ENCODE measurements around the gene FOXL3.

FOXL3 gene

DNA sequence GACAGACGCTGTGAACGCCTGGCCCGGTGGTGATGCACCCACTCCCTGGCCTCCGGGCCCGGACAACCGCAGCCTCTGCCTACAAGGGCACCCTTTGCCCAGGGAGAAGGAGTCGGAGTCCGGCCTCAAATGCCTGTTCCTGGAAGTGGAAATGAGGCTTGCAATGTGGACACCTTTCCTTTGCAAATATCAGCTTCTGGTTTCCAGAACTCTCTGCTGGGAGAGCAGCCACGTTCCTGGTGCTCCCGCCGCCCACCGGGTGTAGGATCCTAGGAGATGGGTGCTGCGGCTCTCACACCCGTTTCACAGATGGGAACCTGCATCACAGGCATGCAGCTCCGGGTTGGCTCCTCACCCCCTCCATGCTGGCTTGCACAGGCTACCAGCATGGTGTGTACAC, 2.9 kb downstream of the FOXL3 start:
- Histone ChIP-seq H3K4me2 (ENCODE audit: insufficient read depth, low read length) (no peak overlapping the region), H3K27ac (ENCODE audit: low read length) (no peak overlapping the region), H3K36me3 (ENCODE audit: insufficient read depth, low read length) (no peaks in the 10 kb centered on the region), H2AFZ (ENCODE audit: low read depth, low read length) (no peak overlapping the region), H3K9ac (ENCODE audit: low read depth, low read length) (no peak overlapping the region), H3K4me3 (ENCODE audit: low read depth in 1 of 2, low read length in 2 of 2) (no peak overlapping the region), H3K79me2 (ENCODE audit: insufficient read depth, low read length) (no peaks in the 10 kb centered on the region), H3K4me1 (ENCODE audit: insufficient read depth, low read length) (no peaks in the 10 kb centered on the region), H4K20me1 (ENCODE audit: insufficient read depth, low read length) (no peaks in the 10 kb centered on the region; the same call in 1 of the 2 replicates), H3K9me3 (ENCODE audit: insufficient read depth, low read length, severe bottlenecking) (no peaks in the 10 kb centered on the region), H3K27me3 (ENCODE audit: insufficient read depth, low read length, poor library complexity) (no peaks in the 10 kb centered on the region)
- TF ChIP-seq EZH2 (IDR thresholded peaks at IDR 0.05; ENCODE audit: borderline replicate concordance, low read depth, low read length, severe bottlenecking): no peak
- TF ChIP-seq, protein P1, sequence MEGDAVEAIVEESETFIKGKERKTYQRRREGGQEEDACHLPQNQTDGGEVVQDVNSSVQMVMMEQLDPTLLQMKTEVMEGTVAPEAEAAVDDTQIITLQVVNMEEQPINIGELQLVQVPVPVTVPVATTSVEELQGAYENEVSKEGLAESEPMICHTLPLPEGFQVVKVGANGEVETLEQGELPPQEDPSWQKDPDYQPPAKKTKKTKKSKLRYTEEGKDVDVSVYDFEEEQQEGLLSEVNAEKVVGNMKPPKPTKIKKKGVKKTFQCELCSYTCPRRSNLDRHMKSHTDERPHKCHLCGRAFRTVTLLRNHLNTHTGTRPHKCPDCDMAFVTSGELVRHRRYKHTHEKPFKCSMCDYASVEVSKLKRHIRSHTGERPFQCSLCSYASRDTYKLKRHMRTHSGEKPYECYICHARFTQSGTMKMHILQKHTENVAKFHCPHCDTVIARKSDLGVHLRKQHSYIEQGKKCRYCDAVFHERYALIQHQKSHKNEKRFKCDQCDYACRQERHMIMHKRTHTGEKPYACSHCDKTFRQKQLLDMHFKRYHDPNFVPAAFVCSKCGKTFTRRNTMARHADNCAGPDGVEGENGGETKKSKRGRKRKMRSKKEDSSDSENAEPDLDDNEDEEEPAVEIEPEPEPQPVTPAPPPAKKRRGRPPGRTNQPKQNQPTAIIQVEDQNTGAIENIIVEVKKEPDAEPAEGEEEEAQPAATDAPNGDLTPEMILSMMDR (IDR thresholded peaks at IDR 0.05; ENCODE audit: borderline replicate concordance, extremely low read depth, low read length, poor library complexity, severe bottlenecking): no peak
- ATAC-seq (ENCODE audit: insufficient read depth, low read depth) (no peak), DNase-seq (no peak)

DNA sequence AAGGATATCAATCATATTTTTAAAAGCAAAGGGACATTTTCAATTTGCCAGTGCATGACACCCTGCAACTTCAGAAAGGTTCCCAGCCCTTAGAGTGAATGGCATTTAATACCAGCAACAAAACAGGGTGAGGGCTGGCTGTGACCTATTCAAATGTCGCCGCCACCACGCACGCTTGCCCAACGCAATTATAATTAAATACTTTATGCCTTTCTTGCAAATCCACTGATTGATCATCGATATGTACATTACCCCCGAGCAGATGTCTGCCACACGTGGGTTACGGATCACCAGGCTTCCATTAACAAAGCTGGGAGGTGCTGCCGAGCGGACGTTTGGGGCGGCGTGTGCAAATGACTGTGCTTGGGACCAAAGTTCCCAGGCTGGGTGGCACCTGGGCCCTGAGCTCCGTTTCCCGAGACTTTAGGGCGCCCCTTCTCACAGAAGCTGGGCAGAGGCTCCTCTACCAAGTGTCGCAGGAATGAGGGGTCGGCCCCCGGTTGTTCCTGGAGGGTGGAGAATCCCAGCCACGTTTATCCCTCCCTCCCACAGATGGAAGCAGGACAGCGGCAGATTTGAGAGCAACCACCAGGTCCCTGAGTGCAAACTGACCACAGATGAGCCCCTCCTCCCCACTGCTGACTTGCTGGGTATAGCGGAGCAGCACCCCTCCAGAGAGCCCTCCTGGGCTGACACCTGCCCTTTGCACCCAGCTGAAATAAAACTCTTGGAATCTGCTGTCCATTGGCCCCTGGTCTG, 3.9 kb downstream of the FOXL3 start:
- Histone ChIP-seq H3K27me3 (ENCODE audit: insufficient read depth, low read length, poor library complexity) (no peaks in the 10 kb centered on the region), H3K79me2 (ENCODE audit: insufficient read depth, low read length) (no peaks in the 10 kb centered on the region), H3K36me3 (ENCODE audit: insufficient read depth, low read length) (no peaks in the 10 kb centered on the region), H2AFZ (ENCODE audit: low read depth, low read length) (no peak overlapping the region), H3K9ac (ENCODE audit: low read depth, low read length) (no peak overlapping the region), H3K9me3 (ENCODE audit: insufficient read depth, low read length, severe bottlenecking) (no peaks in the 10 kb centered on the region), H3K4me3 (ENCODE audit: low read depth in 1 of 2, low read length in 2 of 2) (no peak overlapping the region), H3K4me1 (ENCODE audit: insufficient read depth, low read length) (no peaks in the 10 kb centered on the region), H3K27ac (ENCODE audit: low read length) (no peak overlapping the region), H4K20me1 (ENCODE audit: insufficient read depth, low read length) (no peaks in the 10 kb centered on the region; the same call in 1 of the 2 replicates), H3K4me2 (ENCODE audit: insufficient read depth, low read length) (no peak overlapping the region)
- DNase-seq (no peak), ATAC-seq (ENCODE audit: insufficient read depth, low read depth) (no peak)
- no peak for TF ChIP-seq EZH2 (IDR thresholded peaks at IDR 0.05; ENCODE audit: borderline replicate concordance, low read depth, low read length, severe bottlenecking)
- TF ChIP-seq, protein P1 (IDR thresholded peaks at IDR 0.05; ENCODE audit: borderline replicate concordance, extremely low read depth, low read length, poor library complexity, severe bottlenecking): no peak

DNA sequence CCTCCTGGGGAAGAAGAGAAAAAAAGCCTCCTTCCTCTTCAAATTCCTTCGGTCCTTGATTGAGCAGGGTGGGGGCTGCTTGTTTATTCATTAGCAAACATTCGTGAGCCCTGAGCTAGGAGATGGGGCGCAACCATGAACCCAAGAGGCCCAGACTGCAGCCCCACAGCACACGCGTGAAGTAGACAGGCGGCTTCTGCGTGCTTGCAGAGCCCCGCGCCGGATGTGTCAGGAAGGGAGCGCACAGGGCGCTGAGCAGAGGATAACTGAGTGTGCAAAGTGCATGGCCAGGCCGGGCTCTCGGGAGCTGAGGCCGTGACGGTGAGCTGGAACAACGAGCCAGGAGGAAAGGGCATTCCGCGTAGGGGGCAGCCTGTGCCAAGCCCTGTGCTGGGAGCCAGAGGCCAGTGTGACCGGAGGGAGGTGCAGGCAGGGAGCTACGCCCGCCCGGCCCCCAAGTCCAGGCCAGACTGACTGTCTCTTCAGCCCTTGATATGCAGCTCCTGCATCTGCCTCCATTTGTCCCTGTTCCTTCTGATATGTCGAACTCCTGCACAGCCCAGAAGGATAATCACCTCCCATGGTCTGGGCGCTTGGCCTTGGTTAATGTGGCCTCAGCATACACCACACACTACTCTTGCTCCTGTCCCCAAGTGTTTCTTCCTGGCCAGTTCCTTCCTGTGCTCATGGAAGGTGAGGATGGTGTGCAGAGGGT, 4.6 kb downstream of the FOXL3 start:
- Histone ChIP-seq H2AFZ (ENCODE audit: low read depth, low read length) (no peak overlapping the region), H3K27me3 (ENCODE audit: insufficient read depth, low read length, poor library complexity) (no peaks in the 10 kb centered on the region), H3K4me2 (ENCODE audit: insufficient read depth, low read length) (no peak overlapping the region), H3K4me1 (ENCODE audit: insufficient read depth, low read length) (no peaks in the 10 kb centered on the region), H3K9ac (ENCODE audit: low read depth, low read length) (no peak overlapping the region), H3K27ac (ENCODE audit: low read length) (no peak overlapping the region), H4K20me1 (ENCODE audit: insufficient read depth, low read length) (no peaks in the 10 kb centered on the region; the same call in 1 of the 2 replicates), H3K4me3 (ENCODE audit: low read depth in 1 of 2, low read length in 2 of 2) (no peak overlapping the region), H3K36me3 (ENCODE audit: insufficient read depth, low read length) (no peaks in the 10 kb centered on the region), H3K9me3 (ENCODE audit: insufficient read depth, low read length, severe bottlenecking) (no peaks in the 10 kb centered on the region), H3K79me2 (ENCODE audit: insufficient read depth, low read length) (no peaks in the 10 kb centered on the region)
- TF ChIP-seq, protein P1 (IDR thresholded peaks at IDR 0.05; ENCODE audit: borderline replicate concordance, extremely low read depth, low read length, poor library complexity, severe bottlenecking): no peak
- TF ChIP-seq EZH2 (IDR thresholded peaks at IDR 0.05; ENCODE audit: borderline replicate concordance, low read depth, low read length, severe bottlenecking): no peak
- no peak for DNase-seq
- ATAC-seq (ENCODE audit: insufficient read depth, low read depth): no peak
